ENCODE data around the gene ADTRP. TPM values are rescaled to one million over a fixed set of nuclear protein-coding genes. Genes with fewer than 3 reads are reported as not detected.

ADTRP gene
- total RNA-seq, 2 experiments from 2014 or later: 20.0 to 21.9 TPM

GRCh38 chr6:11744753-11745152, 33.9 kb downstream of the ADTRP start:
- intact Hi-C loops (cut with micrococcal nuclease): no loop called here
- no peak overlapping the region for H3K27ac Mint-ChIP-seq
- peaks cover 23% of the 10 kb centered on the region for H3K4me1 Mint-ChIP-seq (ENCODE audit: low read depth)
- H3K36me3 Mint-ChIP-seq (ENCODE audit: low read depth): no peaks in the 10 kb centered on the region
- TF ChIP-seq CTCF (IDR thresholded peaks at IDR 0.05): no peak
- H3K4me3 Mint-ChIP-seq: no peak overlapping the region
- POLR2A ChIA-PET: no interaction called here
- H3K27me3 Mint-ChIP-seq: no peaks in the 10 kb centered on the region
- peaks cover 4% of the 10 kb centered on the region for H3K9me3 Mint-ChIP-seq
- ATAC-seq (no peak), DNase-seq (no peak)
- CTCF ChIA-PET: no interaction called here

- intact Hi-C loops (cut with micrococcal nuclease): no loop called here
Observed at GRCh38 chr6:11744101-11744500, 34.5 kb downstream of the ADTRP start.

GRCh38 chr6:11740875-11741274, 37.7 kb downstream of the ADTRP start:
- POLR2A ChIA-PET: no interaction called here
- no peaks in the 10 kb centered on the region for H3K27me3 Mint-ChIP-seq
- H3K9me3 Mint-ChIP-seq: peaks cover 8% of the 10 kb centered on the region
- no peak overlapping the region for H3K27ac Mint-ChIP-seq
- DNase-seq (peak; percentile 33), ATAC-seq (peak; percentile 37)
- intact Hi-C loops (cut with micrococcal nuclease): no loop called here
- no peak overlapping the region for H3K4me3 Mint-ChIP-seq
- no peak for TF ChIP-seq CTCF (IDR thresholded peaks at IDR 0.05)
- peaks cover 36% of the 10 kb centered on the region for H3K4me1 Mint-ChIP-seq (ENCODE audit: low read depth)
- no peaks in the 10 kb centered on the region for H3K36me3 Mint-ChIP-seq (ENCODE audit: low read depth)
- CTCF ChIA-PET: no interaction called here

More at GRCh38 chr6:11744101-11744500, 34.5 kb downstream of the ADTRP start:
- Mint-ChIP-seq H3K4me3 (no peak overlapping the region), H3K27ac (no peak overlapping the region), H3K27me3 (no peaks in the 10 kb centered on the region), H3K36me3 (ENCODE audit: low read depth) (no peaks in the 10 kb centered on the region), H3K9me3 (peaks cover 8% of the 10 kb centered on the region), H3K4me1 (ENCODE audit: low read depth) (peaks cover 30% of the 10 kb centered on the region)
- ATAC-seq (no peak), DNase-seq (no peak)
- CTCF ChIA-PET: no interaction called here
- no peak for TF ChIP-seq CTCF (IDR thresholded peaks at IDR 0.05)
- POLR2A ChIA-PET: no interaction called here

- peaks cover 4% of the 10 kb centered on the region for H3K9me3 Mint-ChIP-seq
- CTCF ChIA-PET: interaction anchor here (0.9 to 1.7 kb wide), 2 partner anchors 9 to 24 kb away, joined by 3 to 6 read pairs; no protein-coding TSS in a partner anchor
- H3K4me1 Mint-ChIP-seq (ENCODE audit: low read depth): peaks cover 36% of the 10 kb centered on the region
- peak overlapping the region; percentile 19 for H3K27ac Mint-ChIP-seq
- intact Hi-C loops (cut with micrococcal nuclease): no loop called here
- DNase-seq (no peak), ATAC-seq (no peak)
- no peaks in the 10 kb centered on the region for H3K27me3 Mint-ChIP-seq
- POLR2A ChIA-PET: interaction anchor here (0.9 to 1.5 kb wide), 2 partner anchors 10 to 12 kb away, joined by 4 to 5 read pairs; no protein-coding TSS in a partner anchor
- no peak for TF ChIP-seq CTCF (IDR thresholded peaks at IDR 0.05)
- no peaks in the 10 kb centered on the region for H3K36me3 Mint-ChIP-seq (ENCODE audit: low read depth)
- no peak overlapping the region for H3K4me3 Mint-ChIP-seq
Observed at GRCh38 chr6:11738661-11739375, 39.8 kb downstream of the ADTRP start.

- POLR2A ChIA-PET: interaction anchor here (0.9 to 1.5 kb wide), 3 partner anchors 9 to 26 kb away, joined by 3 to 5 read pairs (median 4); no protein-coding TSS in a partner anchor
- no peak for TF ChIP-seq CTCF (IDR thresholded peaks at IDR 0.05)
- ATAC-seq (no peak), DNase-seq (no peak)
- intact Hi-C loops (cut with micrococcal nuclease): no loop called here
- no peaks in the 10 kb centered on the region for H3K36me3 Mint-ChIP-seq (ENCODE audit: low read depth)
- peaks cover 4% of the 10 kb centered on the region for H3K9me3 Mint-ChIP-seq
- no peaks in the 10 kb centered on the region for H3K27me3 Mint-ChIP-seq
- H3K4me1 Mint-ChIP-seq (ENCODE audit: low read depth): peaks cover 41% of the 10 kb centered on the region
- CTCF ChIA-PET: interaction anchor here (0.9 to 1.7 kb wide), 2 partner anchors 10 to 24 kb away, joined by 3 to 6 read pairs; no protein-coding TSS in a partner anchor
- no peak overlapping the region for H3K27ac Mint-ChIP-seq
- H3K4me3 Mint-ChIP-seq: no peak overlapping the region
Observed at GRCh38 chr6:11738234-11738633, 40.4 kb downstream of the ADTRP start.

Measured in activated CD8-positive, alpha-beta T cell treated with anti-CD3 and anti-CD28 coated beads for 36 hours (primary cell).